GM19238 (cell line): ENCODE measurements around the gene IL36RN.

Experiments
- DNase-seq: peaks from one replicate; pipeline ENCODE4 v3.0.0; 2011; ENCODE audit warnings: low spot score; ENCODE audit not compliant: insufficient read length

IL36RN gene

GRCh38 chr2:113098041-113098440, 39.0 kb downstream of the IL36RN start:
- no peak for DNase-seq

GRCh38 chr2:113098532-113098931, 39.5 kb downstream of the IL36RN start:
- no peak for DNase-seq

GRCh38 chr2:113102133-113102532, 43.1 kb downstream of the IL36RN start:
- DNase-seq, result no peak

GRCh38 chr2:113103277-113103676, 44.3 kb downstream of the IL36RN start:
- no peak for DNase-seq

GRCh38 chr2:113104054-113104611, 45.1 kb downstream of the IL36RN start:
- DNase-seq, result no peak

- DNase-seq, result no peak
These were observed 46.2 kb downstream of the IL36RN start for GRCh38 chr2:113105047-113105785.

- DNase-seq, result no peak
These were observed 52.1 kb downstream of the IL36RN start for GRCh38 chr2:113111121-113111520.

GRCh38 chr2:113111823-113112287, 52.9 kb downstream of the IL36RN start:
- no peak for DNase-seq

GRCh38 chr2:113112441-113112840, 53.4 kb downstream of the IL36RN start:
- DNase-seq, result no peak

GRCh38 chr2:113112871-113113270, 53.9 kb downstream of the IL36RN start:
- DNase-seq, result no peak

- no peak for DNase-seq
These were observed 54.8 kb downstream of the IL36RN start for GRCh38 chr2:113113807-113114206.
